Keratinocyte (primary cell): Measurements from ENCODE around the gene WDR4. TPM values are rescaled to one million over a fixed set of nuclear protein-coding genes. Genes with fewer than 3 reads are reported as not detected.

Experiments
- DNase-seq: peaks from one replicate; pipeline ENCODE4 v3.0.0-alpha.2; 2011; ENCODE audit warnings: low read depth, missing footprints, low spot score
- FAIRE-seq: peaks from 2 replicates; lab custom pipeline; 2011; peaks lifted over from hg19 to GRCh38; lab: Jason Lieb, UNC
- H2AFZ ChIP-seq: 2 replicates; pipeline ENCODE4 v1.6.0; 2012; ENCODE audit warnings: low read length, control low read depth, inconsistent platforms; ENCODE audit not compliant: control insufficient read depth
- H3K27ac ChIP-seq: 2 replicates; pipeline ENCODE4 v1.5.1; 2011; ENCODE audit warnings: low read length; ENCODE audit not compliant: control insufficient read depth, insufficient read depth
- H3K27me3 ChIP-seq: 3 replicates; pipeline ENCODE4 v1.6.0; 2011; ENCODE audit warnings: low read length; ENCODE audit not compliant: control insufficient read depth, insufficient read depth; ENCODE audit errors: extremely low read depth
- H3K36me3 ChIP-seq, 2 experiments: 2 replicates in 1 of 2; 3 replicates in 1 of 2; pipeline ENCODE4 v1.5.1; 2011; ENCODE audit warnings: low read length in 2 of 2, mild to moderate bottlenecking in 1 of 2; ENCODE audit not compliant: control insufficient read depth in 2 of 2, insufficient read depth in 2 of 2; ENCODE audit errors: extremely low read depth in 1 of 2
- H3K4me1 ChIP-seq: 3 replicates; pipeline ENCODE4 v1.5.1; 2011; ENCODE audit warnings: low read length; ENCODE audit not compliant: control insufficient read depth, insufficient read depth; ENCODE audit errors: extremely low read depth
- H3K4me2 ChIP-seq: 3 replicates; pipeline ENCODE4 v1.6.0; 2011; ENCODE audit warnings: low read depth, low read length; ENCODE audit not compliant: control insufficient read depth, insufficient read depth; ENCODE audit errors: extremely low read depth
- H3K4me3 ChIP-seq, 3 experiments: fragments of 200-600 bp in 1 of 3; sonication (generic) in 1 of 3; 2 replicates in 2 of 3; 3 replicates in 1 of 3; pipeline ENCODE4 v1.5.1; 2011 to 2016; ENCODE audit warnings: low read length in 3 of 3, mild to moderate bottlenecking in 3 of 3, control low read depth in 2 of 3, inconsistent platforms in 1 of 3, low read depth in 1 of 3, mixed read lengths in 1 of 3, mixed run types in 1 of 3, moderate library complexity in 1 of 3; ENCODE audit not compliant: control insufficient read depth in 2 of 3, insufficient read depth in 2 of 3; ENCODE audit errors: extremely low read depth in 1 of 3
- H3K79me2 ChIP-seq: 2 replicates; pipeline ENCODE4 v1.6.0; 2012; ENCODE audit warnings: low read length; ENCODE audit not compliant: control insufficient read depth, insufficient read depth
- H3K9ac ChIP-seq: 3 replicates; pipeline ENCODE4 v1.6.0; 2011; ENCODE audit warnings: low read length; ENCODE audit not compliant: control insufficient read depth, insufficient read depth; ENCODE audit errors: extremely low read depth
- H3K9me1 ChIP-seq: 3 replicates; pipeline ENCODE4 v1.6.0; 2011; ENCODE audit warnings: low read length; ENCODE audit not compliant: control insufficient read depth, insufficient read depth; ENCODE audit errors: extremely low read depth
- H3K9me3 ChIP-seq: 2 replicates; pipeline ENCODE4 v1.5.1; 2012; ENCODE audit warnings: low read depth, low read length; ENCODE audit not compliant: control insufficient read depth
- H4K20me1 ChIP-seq: 3 replicates; pipeline ENCODE4 v1.6.0; 2011; ENCODE audit warnings: low read length; ENCODE audit not compliant: control insufficient read depth, insufficient read depth; ENCODE audit errors: extremely low read depth
- CTCF ChIP-seq, 3 experiments: IDR thresholded peaks in 1 of 3; conservative IDR thresholded peaks in 1 of 3; optimal IDR thresholded peaks in 1 of 3; 2 replicates in 2 of 3; 3 replicates in 1 of 3; pipeline versions ENCODE3 to v1.5.1; 2011; ENCODE audit warnings: low read length in 3 of 3, mild to moderate bottlenecking in 3 of 3, moderate library complexity in 2 of 3, control low read depth in 1 of 3, inconsistent platforms in 1 of 3; ENCODE audit not compliant: insufficient read depth in 2 of 3; ENCODE audit errors: extremely low read depth in 1 of 3
- EZH2 ChIP-seq: IDR thresholded peaks from one replicate; pipeline ENCODE4 v1.6.1; 2012; ENCODE audit warnings: inconsistent platforms, mild to moderate bottlenecking, low read length, moderate library complexity
- dilution Hi-C: fragments of 300-500 bp; cut with MboI; formaldehyde crosslinking; loops from one replicate; pipeline ENCODE4 v1.7.0; 2020; ENCODE audit warnings: low sequenced_read_pairs; ENCODE audit not compliant: extremely low pct_ligation_motif_present
- polyA plus RNA-seq, 5 experiments: library from polyadenylated mRNA; depleted of rRNA in 3 of 5; stranded (reverse) in 3 of 5; stranded (forward) in 1 of 5; unstranded in 1 of 5; fragments of >200 nt; gene quantifications; 1 replicate in 1 of 5; 2 replicates in 3 of 5; 3 replicates in 1 of 5; pipeline versions ENCODE4 v1.2.1 to v1.2.3, GENCODE V29; 2011 to 2012; ENCODE audit warnings: missing spikeins in 2 of 5, low read depth in 1 of 5, low replicate concordance in 1 of 5

The WDR4 gene
- polyA plus RNA-seq, 1 donor (not counting 4 experiments of a cell fraction or from before 2014, with no cell fraction given): 14.9 TPM

GRCh38 chr21:42892931-42893755 lies 13.8 kb upstream of the WDR4 start, which contains the start of gene NDUFV3:
TSS of gene NDUFV3 (plus strand) at chr21:42893309. CDS start at chr21:42893334, 25 bp downstream.
- dilution Hi-C loops: no loop called here
- Histone ChIP-seq H3K4me1 (peaks cover 6% of the 10 kb centered on the region), H2AFZ (peak within 1 kb of the TSS; percentile 79), H3K4me2 (peak within 1 kb of the TSS; percentile 82), H3K27ac (peak within 1 kb of the TSS; percentile 90), H3K27me3 (no peaks in the 10 kb centered on the region), H3K36me3 (peaks cover 2 to 5% of the 10 kb centered on the region in 2 experiments), H3K9ac (peak within 1 kb of the TSS; percentile 93), H4K20me1 (peaks cover 3% of the 10 kb centered on the region), H3K9me1 (no peaks in the 10 kb centered on the region), H3K79me2 (peaks cover 32% of the 10 kb centered on the region), H3K9me3 (no peaks in the 10 kb centered on the region), H3K4me3 (peak within 1 kb of the TSS; percentile 93 to 99 (median 99))
- TF ChIP-seq EZH2 (no peak), CTCF (optimal IDR thresholded peaks at IDR 0.05 in 1 of 3, IDR thresholded peaks at IDR 0.05 in 1 of 3, conservative IDR thresholded peaks at IDR 0.05 in 1 of 3; ENCODE audit: extremely low read depth in 1 of 3, insufficient read depth in 2 of 3, low read length in 3 of 3) (no peak)
- DNase-seq: peak; percentile 94
- peak; percentile 32 for FAIRE-seq

- Histone ChIP-seq H3K4me2 (peak overlapping the region; percentile 78), H3K4me3 (peak overlapping the region; percentile 46 to 99 (median 93)), H3K9me3 (no peaks in the 10 kb centered on the region), H4K20me1 (peaks cover 3% of the 10 kb centered on the region), H3K9ac (peak overlapping the region; percentile 93), H3K79me2 (peaks cover 32% of the 10 kb centered on the region), H3K9me1 (no peaks in the 10 kb centered on the region), H3K27ac (peak overlapping the region; percentile 90), H3K36me3 (peaks cover 2 to 5% of the 10 kb centered on the region in 2 experiments), H3K27me3 (no peaks in the 10 kb centered on the region), H2AFZ (peak overlapping the region; percentile 79), H3K4me1 (peaks cover 6% of the 10 kb centered on the region)
- FAIRE-seq (no peak), DNase-seq (no peak)
- dilution Hi-C loops: no loop called here
- TF ChIP-seq EZH2 (no peak), CTCF (optimal IDR thresholded peaks at IDR 0.05 in 1 of 3, IDR thresholded peaks at IDR 0.05 in 1 of 3, conservative IDR thresholded peaks at IDR 0.05 in 1 of 3; ENCODE audit: extremely low read depth in 1 of 3, insufficient read depth in 2 of 3, low read length in 3 of 3) (no peak)
These were observed 13.2 kb upstream of the WDR4 start for GRCh38 chr21:42892582-42892930.
